SIG-M5 treated with dmso at 0.1 percent for 504 hours (cell line): ENCODE data around the gene MME.
"Not testable (repeated sequence)": the region's sequence is repeated elsewhere in the genome, so short reads cannot be mapped to it uniquely, and the experiment has no call there.

Experiments
- DNase-seq: peaks from one replicate; lab custom pipeline; 2025; ENCODE audit not compliant: unreplicated experiment; lab: John Stamatoyannopoulos, UW

The MME gene

GRCh38 chr3:155083313-155083905, 3.3 kb downstream of the MME start:
- no peak for DNase-seq

- no peak for DNase-seq
Observed at GRCh38 chr3:155084567-155084966, 4.4 kb downstream of the MME start.

GRCh38 chr3:155086051-155086450, 5.9 kb downstream of the MME start:
- no peak for DNase-seq

- no peak for DNase-seq
Observed at GRCh38 chr3:155088706-155089345, 8.7 kb downstream of the MME start.

- DNase-seq = no peak
Observed at GRCh38 chr3:155089495-155089894, 9.4 kb downstream of the MME start.

- DNase-seq = no peak
Observed at GRCh38 chr3:155093261-155093660, 13.1 kb downstream of the MME start.

GRCh38 chr3:155096303-155097008, 16.3 kb downstream of the MME start:
- DNase-seq = no peak

- DNase-seq = no peak
Observed at GRCh38 chr3:155097009-155097349, 16.9 kb downstream of the MME start.

- no peak for DNase-seq
Observed at GRCh38 chr3:155101398-155101797, 21.3 kb downstream of the MME start.

GRCh38 chr3:155102329-155102728, 22.2 kb downstream of the MME start:
- DNase-seq = no peak

- no peak for DNase-seq
Observed at GRCh38 chr3:155103686-155104085, 23.6 kb downstream of the MME start.

- no peak for DNase-seq
Observed at GRCh38 chr3:155106119-155106518, 26.0 kb downstream of the MME start.

GRCh38 chr3:155110022-155110421, 29.9 kb downstream of the MME start:
- DNase-seq = no peak

GRCh38 chr3:155110996-155111901, 31.1 kb downstream of the MME start:
- DNase-seq = no peak

- DNase-seq = no peak
Observed at GRCh38 chr3:155111971-155112370, 31.9 kb downstream of the MME start.

GRCh38 chr3:155112661-155113389, 32.7 kb downstream of the MME start:
- DNase-seq = no peak

GRCh38 chr3:155124745-155125144, 44.6 kb downstream of the MME start:
- DNase-seq = not testable (repeated sequence)

GRCh38 chr3:155129396-155129795, 49.3 kb downstream of the MME start:
- DNase-seq = no peak

- DNase-seq = no peak
Observed at GRCh38 chr3:155130001-155130400, 49.9 kb downstream of the MME start.

GRCh38 chr3:155131104-155131503, 51.0 kb downstream of the MME start:
- DNase-seq = no peak

- DNase-seq = not testable (repeated sequence)
Observed at GRCh38 chr3:155134311-155134710, 54.2 kb downstream of the MME start.
